Measurements from ENCODE around the gene CD4.

The CD4 gene

GRCh38 chr12:6774499-6775062 is 14.7 kb upstream of the CD4 start:
- Histone ChIP-seq H3K36me3 (ENCODE audit: control insufficient read depth, insufficient read depth, low read length) (no peaks in the 10 kb centered on the region), H3K9ac (ENCODE audit: low read length) (no peak overlapping the region)

DNA sequence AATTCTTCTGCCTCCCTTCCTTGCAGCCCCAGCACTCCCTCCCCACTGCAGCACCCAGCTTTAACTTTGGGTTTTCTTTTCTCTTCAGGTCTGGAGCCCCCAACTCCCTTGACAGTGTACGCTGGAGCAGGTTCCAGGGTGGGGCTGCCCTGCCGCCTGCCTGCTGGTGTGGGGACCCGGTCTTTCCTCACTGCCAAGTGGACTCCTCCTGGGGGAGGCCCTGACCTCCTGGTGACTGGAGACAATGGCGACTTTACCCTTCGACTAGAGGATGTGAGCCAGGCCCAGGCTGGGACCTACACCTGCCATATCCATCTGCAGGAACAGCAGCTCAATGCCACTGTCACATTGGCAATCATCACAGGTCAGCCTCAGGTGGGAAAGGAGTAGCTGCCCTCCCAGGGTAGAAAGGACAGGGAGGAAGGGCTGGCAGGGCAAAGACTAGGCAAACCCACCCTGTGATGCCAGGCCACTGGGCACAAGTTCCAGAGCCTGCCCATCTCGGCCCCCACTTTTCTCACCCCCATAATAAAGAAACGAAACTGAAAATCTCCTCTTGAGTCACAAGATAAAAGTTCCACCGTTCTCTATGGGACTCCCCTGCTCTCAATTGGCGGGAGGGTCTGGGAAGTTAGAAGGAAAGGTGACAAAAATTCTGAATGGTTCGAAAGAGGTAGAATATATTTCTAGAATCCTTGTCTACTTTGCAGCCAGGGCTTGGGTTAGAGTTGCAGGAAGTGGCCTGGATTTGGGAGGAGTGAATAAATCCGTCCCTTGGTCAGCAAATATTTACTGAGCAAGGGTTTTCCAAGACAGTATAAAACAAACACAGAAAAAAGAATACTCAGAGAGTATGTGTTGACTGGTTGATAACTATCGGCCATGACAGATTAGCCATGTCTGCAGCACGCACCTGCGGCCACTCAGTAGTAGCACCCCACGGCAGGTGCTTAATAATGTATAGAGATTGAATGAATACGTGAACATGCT is 13.8 kb upstream of the CD4 start:
- no peaks in the 10 kb centered on the region for H3K9me3 ChIP-seq (ENCODE audit: control insufficient read depth, low read length)
- H3K27me3 ChIP-seq (ENCODE audit: control insufficient read depth, insufficient read depth, low read length): peaks cover 7% of the 10 kb centered on the region
- H3K4me3 ChIP-seq (ENCODE audit: low read length): no peak overlapping the region
- H3K9ac ChIP-seq (ENCODE audit: low read length): no peak overlapping the region
- H3K4me1 ChIP-seq (ENCODE audit: control insufficient read depth, insufficient read depth, low read length): peaks cover 58% of the 10 kb centered on the region
- H3K36me3 ChIP-seq (ENCODE audit: control insufficient read depth, insufficient read depth, low read length): no peaks in the 10 kb centered on the region

More at GRCh38 chr12:6774499-6775062, 14.7 kb upstream of the CD4 start:
- Histone ChIP-seq H3K27me3 (ENCODE audit: control insufficient read depth, insufficient read depth, low read length) (peaks cover 7% of the 10 kb centered on the region), H3K4me3 (ENCODE audit: low read length) (no peak overlapping the region), H3K9me3 (ENCODE audit: control insufficient read depth, low read length) (no peaks in the 10 kb centered on the region), H3K4me1 (ENCODE audit: control insufficient read depth, insufficient read depth, low read length) (peaks cover 58% of the 10 kb centered on the region)

- Histone ChIP-seq H3K9me3 (ENCODE audit: control insufficient read depth, low read length) (no peaks in the 10 kb centered on the region), H3K4me3 (ENCODE audit: low read length) (no peak overlapping the region), H3K27me3 (ENCODE audit: control insufficient read depth, insufficient read depth, low read length) (peaks cover 7% of the 10 kb centered on the region), H3K4me1 (ENCODE audit: control insufficient read depth, insufficient read depth, low read length) (peaks cover 58% of the 10 kb centered on the region), H3K36me3 (ENCODE audit: control insufficient read depth, insufficient read depth, low read length) (no peaks in the 10 kb centered on the region), H3K9ac (ENCODE audit: low read length) (no peak overlapping the region)
Measured at GRCh38 chr12:6777386-6777785, 11.9 kb upstream of the CD4 start.

DNA sequence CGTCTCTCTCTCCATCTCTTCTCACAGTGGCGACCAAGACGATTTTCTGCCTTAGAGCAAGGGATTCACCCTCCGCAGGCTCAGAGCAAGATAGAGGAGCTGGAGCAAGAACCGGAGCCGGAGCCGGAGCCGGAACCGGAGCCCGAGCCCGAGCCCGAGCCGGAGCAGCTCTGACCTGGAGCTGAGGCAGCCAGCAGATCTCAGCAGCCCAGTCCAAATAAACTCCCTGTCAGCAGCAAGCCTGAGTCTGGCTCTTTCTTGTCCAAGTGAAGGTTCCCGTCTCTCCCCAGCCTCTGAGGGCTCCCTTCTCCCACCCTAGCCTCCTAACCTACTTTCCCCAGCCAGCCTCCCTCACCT is 11.1 kb upstream of the CD4 start:
- Histone ChIP-seq H3K4me3 (ENCODE audit: low read length) (peak overlapping the region; percentile 29), H3K27me3 (ENCODE audit: control insufficient read depth, insufficient read depth, low read length) (peaks cover 7% of the 10 kb centered on the region), H3K9ac (ENCODE audit: low read length) (peak overlapping the region; percentile 52), H3K4me1 (ENCODE audit: control insufficient read depth, insufficient read depth, low read length) (peaks cover 55% of the 10 kb centered on the region), H3K9me3 (ENCODE audit: control insufficient read depth, low read length) (no peaks in the 10 kb centered on the region), H3K36me3 (ENCODE audit: control insufficient read depth, insufficient read depth, low read length) (no peaks in the 10 kb centered on the region)

DNA sequence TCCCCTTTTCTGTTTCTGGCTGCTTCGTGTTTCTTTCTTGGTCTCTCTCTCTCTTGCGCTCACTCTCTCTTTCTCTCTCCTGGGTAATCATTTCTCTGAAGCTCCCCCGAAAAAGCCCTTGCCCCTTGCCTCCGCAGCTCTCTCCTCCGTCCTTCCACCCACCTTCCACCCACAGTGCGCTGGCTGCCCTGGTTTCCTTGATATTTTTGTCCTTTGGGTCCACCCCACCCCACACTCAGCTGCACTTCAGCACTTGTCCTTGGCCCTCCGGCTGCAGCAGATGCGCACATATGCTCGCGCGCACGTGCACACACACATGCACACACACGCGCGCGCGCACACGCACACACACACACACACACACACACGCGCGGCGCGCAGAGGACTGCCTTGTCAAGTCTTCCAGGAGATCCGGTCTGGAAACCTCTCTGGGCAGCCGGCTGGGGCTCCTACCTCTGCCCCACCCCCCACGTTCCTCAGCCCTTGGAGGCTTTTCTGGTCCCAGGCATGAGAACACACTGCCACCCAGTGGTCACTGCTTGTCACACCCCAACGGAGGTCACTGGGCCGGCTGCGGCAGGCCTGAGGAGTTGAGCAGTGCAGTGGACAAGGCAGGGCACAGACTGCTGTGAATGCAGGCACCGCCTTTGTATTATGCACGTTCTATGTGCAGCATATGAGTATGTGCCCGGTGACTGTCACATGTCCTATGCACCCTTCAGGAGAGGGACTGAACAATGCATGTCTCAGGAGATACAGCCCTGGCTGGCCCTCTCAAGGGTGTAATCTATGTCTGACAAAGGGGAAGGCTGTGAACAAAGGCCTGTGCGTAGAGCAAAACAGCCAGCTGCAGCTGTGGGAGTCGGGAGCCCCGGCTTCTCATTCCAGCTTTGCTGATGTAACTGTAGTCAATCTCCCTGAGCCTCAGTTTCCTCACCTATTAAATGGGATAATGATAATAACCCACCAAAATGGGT is 10.5 kb upstream of the CD4 start:
- peaks cover 7% of the 10 kb centered on the region for H3K27me3 ChIP-seq (ENCODE audit: control insufficient read depth, insufficient read depth, low read length)
- H3K9ac ChIP-seq (ENCODE audit: low read length): peak overlapping the region; percentile 52
- peak overlapping the region; percentile 29 for H3K4me3 ChIP-seq (ENCODE audit: low read length)
- no peaks in the 10 kb centered on the region for H3K9me3 ChIP-seq (ENCODE audit: control insufficient read depth, low read length)
- peaks cover 48% of the 10 kb centered on the region for H3K4me1 ChIP-seq (ENCODE audit: control insufficient read depth, insufficient read depth, low read length)
- H3K36me3 ChIP-seq (ENCODE audit: control insufficient read depth, insufficient read depth, low read length): no peaks in the 10 kb centered on the region

GRCh38 chr12:6779708-6780432 is 9.5 kb upstream of the CD4 start:
- H3K36me3 ChIP-seq (ENCODE audit: control insufficient read depth, insufficient read depth, low read length): no peaks in the 10 kb centered on the region
- H3K27me3 ChIP-seq (ENCODE audit: control insufficient read depth, insufficient read depth, low read length): peaks cover 7% of the 10 kb centered on the region
- H3K9ac ChIP-seq (ENCODE audit: low read length): no peak overlapping the region
- no peaks in the 10 kb centered on the region for H3K9me3 ChIP-seq (ENCODE audit: control insufficient read depth, low read length)
- peaks cover 38% of the 10 kb centered on the region for H3K4me1 ChIP-seq (ENCODE audit: control insufficient read depth, insufficient read depth, low read length)
- no peak overlapping the region for H3K4me3 ChIP-seq (ENCODE audit: low read length)

DNA sequence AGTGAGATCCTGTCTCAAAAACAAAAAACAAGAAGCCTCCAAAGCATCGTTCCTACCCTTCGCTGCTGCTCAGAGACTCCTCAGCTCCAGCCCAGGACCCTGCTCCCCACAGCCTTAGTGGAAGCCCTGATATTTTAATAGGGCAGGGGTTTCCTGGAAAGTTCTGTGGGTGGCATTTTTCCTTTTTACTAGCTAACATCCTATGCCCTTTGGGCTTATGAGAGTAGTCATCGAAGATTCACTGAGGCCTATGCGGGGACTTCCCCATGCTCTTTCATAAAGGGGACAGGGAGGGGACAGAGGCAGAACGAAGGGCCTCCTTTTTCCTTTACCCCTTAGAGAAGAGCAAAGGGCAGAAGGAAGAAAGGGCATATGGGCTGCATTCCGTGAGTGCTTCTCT is 8.8 kb upstream of the CD4 start:
- Histone ChIP-seq H3K9ac (ENCODE audit: low read length) (no peak overlapping the region), H3K9me3 (ENCODE audit: control insufficient read depth, low read length) (no peaks in the 10 kb centered on the region), H3K27me3 (ENCODE audit: control insufficient read depth, insufficient read depth, low read length) (peaks cover 7% of the 10 kb centered on the region), H3K4me3 (ENCODE audit: low read length) (no peak overlapping the region), H3K36me3 (ENCODE audit: control insufficient read depth, insufficient read depth, low read length) (no peaks in the 10 kb centered on the region), H3K4me1 (ENCODE audit: control insufficient read depth, insufficient read depth, low read length) (peaks cover 31% of the 10 kb centered on the region)

DNA sequence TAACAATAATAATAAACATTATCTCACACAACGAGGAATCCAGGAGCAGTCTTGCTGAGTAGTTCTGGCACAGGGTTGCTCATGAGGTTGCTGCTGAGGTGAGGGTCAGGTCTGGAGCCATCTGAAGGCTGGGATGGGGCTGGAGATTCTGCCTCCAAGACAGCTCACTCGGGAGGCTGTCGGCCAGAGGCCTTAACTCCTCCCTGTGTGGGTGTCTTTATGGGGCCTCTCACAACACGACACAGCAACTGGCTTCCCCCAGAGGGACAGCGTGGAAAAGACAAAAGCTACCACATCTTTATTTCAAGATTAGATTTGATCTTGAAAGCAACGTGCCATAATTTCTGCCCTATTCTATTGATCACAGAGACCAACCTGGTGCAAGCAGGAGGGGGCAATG is 7.2 kb upstream of the CD4 start:
- no peak overlapping the region for H3K9ac ChIP-seq (ENCODE audit: low read length)
- H3K36me3 ChIP-seq (ENCODE audit: control insufficient read depth, insufficient read depth, low read length): no peaks in the 10 kb centered on the region
- no peak overlapping the region for H3K4me3 ChIP-seq (ENCODE audit: low read length)
- H3K27me3 ChIP-seq (ENCODE audit: control insufficient read depth, insufficient read depth, low read length): peaks cover 7% of the 10 kb centered on the region
- no peaks in the 10 kb centered on the region for H3K9me3 ChIP-seq (ENCODE audit: control insufficient read depth, low read length)
- peaks cover 20% of the 10 kb centered on the region for H3K4me1 ChIP-seq (ENCODE audit: control insufficient read depth, insufficient read depth, low read length)

DNA sequence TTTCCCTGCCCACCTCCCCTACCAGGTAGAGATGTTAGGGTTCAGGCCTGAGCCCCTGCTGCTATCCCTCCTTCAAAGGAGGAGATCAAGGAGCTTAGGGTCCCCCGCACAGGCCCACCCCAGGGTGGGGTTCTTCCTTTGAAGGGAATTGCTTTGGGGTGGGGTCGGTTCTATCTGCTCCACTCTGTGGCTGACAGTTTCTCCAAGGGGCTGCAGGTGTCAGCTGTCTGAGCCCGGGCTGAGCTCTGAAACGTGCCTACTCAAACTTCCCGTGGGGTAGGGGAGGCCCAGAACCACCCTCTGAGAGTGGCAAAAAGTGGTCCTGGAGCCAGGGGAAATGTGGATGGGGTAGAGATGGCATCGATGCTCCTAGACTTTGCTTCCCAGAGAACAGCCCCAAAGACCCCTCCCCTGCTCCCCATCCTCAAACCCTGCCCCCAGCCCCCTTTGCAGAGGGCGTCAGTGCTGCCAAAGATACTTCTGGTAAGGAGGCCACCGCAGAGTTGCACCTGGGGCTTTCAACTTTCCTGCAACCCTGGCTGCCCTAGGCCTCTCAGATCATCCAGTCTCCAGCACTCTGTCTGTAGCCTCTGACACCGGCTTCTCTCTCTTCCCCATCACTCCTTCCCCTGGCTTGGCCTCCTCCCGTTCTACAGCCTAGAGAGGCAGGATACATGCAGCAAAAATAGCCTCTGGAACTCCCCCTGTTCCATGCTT is 6.3 kb upstream of the CD4 start:
- H3K9me3 ChIP-seq (ENCODE audit: control insufficient read depth, low read length): no peaks in the 10 kb centered on the region
- H3K9ac ChIP-seq (ENCODE audit: low read length): no peak overlapping the region
- H3K36me3 ChIP-seq (ENCODE audit: control insufficient read depth, insufficient read depth, low read length): no peaks in the 10 kb centered on the region
- H3K4me3 ChIP-seq (ENCODE audit: low read length): no peak overlapping the region
- peaks cover 15% of the 10 kb centered on the region for H3K4me1 ChIP-seq (ENCODE audit: control insufficient read depth, insufficient read depth, low read length)
- no peaks in the 10 kb centered on the region for H3K27me3 ChIP-seq (ENCODE audit: control insufficient read depth, insufficient read depth, low read length)

DNA sequence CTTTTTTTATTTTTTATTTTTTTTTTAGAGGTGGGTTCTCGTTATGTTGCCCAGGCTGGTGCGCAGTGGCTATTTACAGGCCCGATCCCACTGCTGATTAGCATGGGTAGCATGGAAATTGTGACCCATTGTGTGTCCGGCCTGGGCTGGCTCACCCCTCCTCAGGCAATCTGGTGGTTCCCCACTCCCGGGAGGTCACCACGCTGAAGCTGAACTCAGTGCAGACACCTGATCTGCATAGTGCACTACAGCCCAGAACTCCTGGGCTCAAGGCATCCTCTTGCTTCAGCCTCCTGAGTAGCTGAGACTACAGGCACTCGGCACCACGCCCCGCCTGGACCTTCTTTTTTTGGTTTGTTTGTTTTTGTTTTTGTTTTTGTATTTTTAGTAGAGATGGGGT is 5.5 kb upstream of the CD4 start:
- Histone ChIP-seq H3K9ac (ENCODE audit: low read length) (no peak overlapping the region), H3K4me1 (ENCODE audit: control insufficient read depth, insufficient read depth, low read length) (peaks cover 8% of the 10 kb centered on the region), H3K27me3 (ENCODE audit: control insufficient read depth, insufficient read depth, low read length) (no peaks in the 10 kb centered on the region), H3K36me3 (ENCODE audit: control insufficient read depth, insufficient read depth, low read length) (no peaks in the 10 kb centered on the region), H3K9me3 (ENCODE audit: control insufficient read depth, low read length) (no peaks in the 10 kb centered on the region), H3K4me3 (ENCODE audit: low read length) (no peak overlapping the region)

DNA sequence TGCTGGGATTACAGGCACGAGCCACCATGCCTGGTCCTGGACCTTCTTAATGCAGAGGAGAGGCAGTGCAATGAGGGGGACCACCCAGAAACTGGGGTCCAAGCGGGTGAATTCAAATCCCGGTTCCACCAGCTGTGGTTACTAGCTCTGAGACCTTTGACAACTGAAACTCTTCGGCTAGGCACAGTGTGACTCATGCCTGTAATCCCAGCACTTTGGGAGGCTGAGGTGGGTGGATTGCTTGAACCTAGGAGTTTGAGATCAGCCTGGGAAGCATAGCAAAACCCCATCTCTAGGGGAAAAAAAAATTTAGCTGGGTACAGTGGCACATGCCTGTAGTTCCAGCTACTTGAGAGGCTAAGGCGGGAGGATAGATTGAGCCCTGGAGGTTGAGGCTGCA is 5.0 kb upstream of the CD4 start:
- H3K27me3 ChIP-seq (ENCODE audit: control insufficient read depth, insufficient read depth, low read length): no peaks in the 10 kb centered on the region
- no peak overlapping the region for H3K4me3 ChIP-seq (ENCODE audit: low read length)
- no peak overlapping the region for H3K9ac ChIP-seq (ENCODE audit: low read length)
- peaks cover 4% of the 10 kb centered on the region for H3K4me1 ChIP-seq (ENCODE audit: control insufficient read depth, insufficient read depth, low read length)
- H3K36me3 ChIP-seq (ENCODE audit: control insufficient read depth, insufficient read depth, low read length): no peaks in the 10 kb centered on the region
- no peaks in the 10 kb centered on the region for H3K9me3 ChIP-seq (ENCODE audit: control insufficient read depth, low read length)
